ENCODE data around the gene TMEM117. TPM values are rescaled to one million over a fixed set of nuclear protein-coding genes. Genes with fewer than 3 reads are reported as not detected.
"Not testable (repeated sequence)": the region's sequence is repeated elsewhere in the genome, so short reads cannot be mapped to it uniquely, and the experiment has no call there.

TMEM117 gene
- total RNA-seq, 2 experiments from 2014 or later = 0.77 to 0.79 TPM

GRCh38 chr12:44026926-44027325 lies 191.0 kb downstream of the TMEM117 start:
- H3K4me3 Mint-ChIP-seq; H3K27me3 Mint-ChIP-seq; CTCF ChIA-PET; H3K36me3 Mint-ChIP-seq (ENCODE audit: low read depth); H3K4me1 Mint-ChIP-seq; H3K9me3 Mint-ChIP-seq; H3K27ac Mint-ChIP-seq; DNase-seq; POLR2A ChIA-PET: not testable (repeated sequence)

DNA sequence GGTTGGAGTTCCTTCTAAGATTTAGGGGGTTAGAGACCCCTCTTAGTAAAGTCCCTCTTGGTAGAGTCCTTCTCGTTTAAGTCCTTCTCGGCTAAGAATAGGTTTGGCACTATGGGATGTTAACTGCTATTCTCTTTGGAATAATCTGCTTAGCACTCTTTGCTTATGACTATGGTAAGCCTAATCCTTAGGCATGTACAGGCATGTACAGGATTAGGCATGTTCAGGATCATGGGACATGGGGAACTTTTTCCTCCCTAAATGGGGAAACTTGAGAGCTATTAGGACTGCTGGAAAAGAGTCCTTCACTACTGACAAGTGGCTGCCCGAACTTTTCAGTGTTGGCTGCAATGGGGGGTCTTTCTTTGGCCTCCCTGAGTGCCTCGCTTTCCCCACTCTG lies 193.3 kb downstream of the TMEM117 start:
- Mint-ChIP-seq H3K4me1 (no peaks in the 10 kb centered on the region), H3K9me3 (peaks cover 10% of the 10 kb centered on the region), H3K27me3 (no peaks in the 10 kb centered on the region), H3K4me3 (no peak overlapping the region), H3K27ac (no peak overlapping the region), H3K36me3 (ENCODE audit: low read depth) (no peaks in the 10 kb centered on the region)
- CTCF ChIA-PET = interaction anchor here (0.9 kb wide), 1 partner anchor 27 kb away, joined by 3 read pairs; no protein-coding TSS in a partner anchor
- POLR2A ChIA-PET = no interaction called here
- no peak for DNase-seq

DNA sequence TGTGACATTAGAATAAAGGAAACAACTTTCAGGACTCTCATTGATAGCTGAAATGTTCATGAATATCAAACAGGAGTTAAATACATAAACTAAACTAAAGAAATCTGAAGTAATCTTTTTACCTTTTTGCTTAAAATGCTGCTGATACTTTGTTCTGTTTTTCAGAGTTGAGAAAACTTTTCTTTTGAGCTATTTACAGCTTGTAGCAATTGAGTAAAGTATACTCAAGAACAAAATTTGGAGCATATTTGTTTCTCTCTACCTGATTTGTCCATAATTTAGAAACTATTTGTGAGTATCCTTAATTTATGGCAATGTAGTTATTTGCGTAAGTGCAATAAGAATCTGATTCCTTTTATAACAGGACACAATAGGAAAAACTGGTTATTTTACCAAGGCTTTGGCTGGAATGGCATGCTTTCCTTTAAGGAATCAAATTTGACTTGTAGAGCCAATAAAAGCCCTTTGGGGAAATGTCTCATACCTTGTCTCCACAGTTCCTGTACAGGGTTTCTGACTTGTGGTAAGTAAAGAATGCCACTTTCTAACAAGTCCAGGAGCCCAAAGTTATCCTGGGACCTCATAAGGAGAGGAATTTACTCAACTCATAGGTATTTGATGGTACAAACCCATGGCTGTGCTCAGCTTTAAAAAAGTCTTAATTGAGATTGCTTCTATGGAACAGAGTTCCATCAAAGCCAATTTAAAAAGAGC lies 195.7 kb downstream of the TMEM117 start:
- no peak for DNase-seq
- CTCF ChIA-PET = no interaction called here
- peaks cover 10% of the 10 kb centered on the region for H3K9me3 Mint-ChIP-seq
- H3K4me3 Mint-ChIP-seq = no peak overlapping the region
- H3K4me1 Mint-ChIP-seq = no peaks in the 10 kb centered on the region
- no peaks in the 10 kb centered on the region for H3K36me3 Mint-ChIP-seq (ENCODE audit: low read depth)
- H3K27me3 Mint-ChIP-seq = no peaks in the 10 kb centered on the region
- POLR2A ChIA-PET = no interaction called here
- no peak overlapping the region for H3K27ac Mint-ChIP-seq

GRCh38 chr12:44034906-44035305 lies 199.0 kb downstream of the TMEM117 start:
- Mint-ChIP-seq H3K9me3 (peaks cover 10% of the 10 kb centered on the region), H3K4me3 (no peak overlapping the region), H3K27ac (no peak overlapping the region), H3K27me3 (no peaks in the 10 kb centered on the region), H3K36me3 (ENCODE audit: low read depth) (no peaks in the 10 kb centered on the region), H3K4me1 (no peaks in the 10 kb centered on the region)
- POLR2A ChIA-PET = no interaction called here
- DNase-seq = no peak
- CTCF ChIA-PET = no interaction called here

DNA sequence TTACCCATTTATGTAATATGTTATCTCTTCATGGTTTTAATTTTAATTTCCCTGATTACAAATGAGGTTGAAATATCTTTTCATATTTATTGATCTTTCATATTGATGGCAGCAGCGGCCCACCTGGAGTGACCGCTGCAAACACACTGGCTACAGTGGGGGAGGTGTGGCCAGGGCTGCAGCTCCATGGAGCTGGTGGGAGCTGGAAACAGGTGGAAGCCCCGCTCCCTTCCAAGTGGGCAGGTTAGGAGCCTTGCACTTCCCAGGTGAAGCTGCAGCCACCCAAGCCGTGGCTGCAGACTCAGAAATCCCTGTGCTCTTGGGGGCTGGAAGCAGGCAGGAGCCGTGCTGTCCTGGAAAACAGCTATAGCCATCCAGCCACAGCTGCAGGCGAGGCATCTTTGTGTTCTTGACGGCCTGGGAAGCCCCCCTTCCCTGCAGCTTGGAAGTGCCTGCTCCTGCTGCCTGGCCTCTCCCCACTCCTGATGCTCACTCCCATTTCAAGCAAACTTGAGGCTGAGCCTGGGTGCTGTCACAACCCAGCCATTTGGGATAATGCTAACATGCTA lies 201.1 kb downstream of the TMEM117 start:
- H3K27me3 Mint-ChIP-seq = no peaks in the 10 kb centered on the region
- CTCF ChIA-PET = no interaction called here

DNA sequence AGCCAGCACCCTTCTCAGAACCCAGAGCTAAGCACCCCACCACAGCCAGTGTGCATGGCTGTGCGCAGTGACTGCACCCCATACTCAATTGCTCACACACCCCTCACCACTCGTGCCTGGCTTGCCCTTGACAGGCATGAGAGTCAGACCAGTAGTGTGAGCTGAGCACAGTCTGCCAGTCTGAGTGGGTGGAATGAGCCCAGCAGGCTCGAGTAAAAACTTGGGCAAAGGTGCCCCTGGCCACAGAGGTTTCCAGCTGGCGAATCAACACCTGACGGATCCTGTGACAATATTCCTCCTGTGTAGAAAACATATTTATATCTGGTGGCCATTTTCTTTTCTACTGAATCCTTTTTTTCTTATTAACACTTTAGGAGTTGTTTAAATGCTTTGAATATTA lies 202.5 kb downstream of the TMEM117 start:
- Mint-ChIP-seq H3K36me3 (ENCODE audit: low read depth) (no peaks in the 10 kb centered on the region), H3K27me3 (no peaks in the 10 kb centered on the region), H3K4me1 (no peaks in the 10 kb centered on the region), H3K27ac (no peak overlapping the region), H3K4me3 (no peak overlapping the region), H3K9me3 (no peaks in the 10 kb centered on the region)
- ChIA-PET POLR2A (no interaction called here), CTCF (no interaction called here)
- DNase-seq = no peak

More for the DNA sequence above, 201.1 kb downstream of the TMEM117 start:
- POLR2A ChIA-PET = no interaction called here
- no peaks in the 10 kb centered on the region for H3K4me1 Mint-ChIP-seq
- H3K36me3 Mint-ChIP-seq (ENCODE audit: low read depth) = no peaks in the 10 kb centered on the region
- no peak overlapping the region for H3K27ac Mint-ChIP-seq
- peaks cover 5% of the 10 kb centered on the region for H3K9me3 Mint-ChIP-seq
- DNase-seq = no peak
- no peak overlapping the region for H3K4me3 Mint-ChIP-seq

- POLR2A ChIA-PET; H3K27ac Mint-ChIP-seq; H3K9me3 Mint-ChIP-seq; H3K36me3 Mint-ChIP-seq (ENCODE audit: low read depth); H3K4me1 Mint-ChIP-seq; H3K27me3 Mint-ChIP-seq; DNase-seq; CTCF ChIA-PET; H3K4me3 Mint-ChIP-seq: not testable (repeated sequence)
These were observed 208.6 kb downstream of the TMEM117 start for GRCh38 chr12:44044491-44044890.

DNA sequence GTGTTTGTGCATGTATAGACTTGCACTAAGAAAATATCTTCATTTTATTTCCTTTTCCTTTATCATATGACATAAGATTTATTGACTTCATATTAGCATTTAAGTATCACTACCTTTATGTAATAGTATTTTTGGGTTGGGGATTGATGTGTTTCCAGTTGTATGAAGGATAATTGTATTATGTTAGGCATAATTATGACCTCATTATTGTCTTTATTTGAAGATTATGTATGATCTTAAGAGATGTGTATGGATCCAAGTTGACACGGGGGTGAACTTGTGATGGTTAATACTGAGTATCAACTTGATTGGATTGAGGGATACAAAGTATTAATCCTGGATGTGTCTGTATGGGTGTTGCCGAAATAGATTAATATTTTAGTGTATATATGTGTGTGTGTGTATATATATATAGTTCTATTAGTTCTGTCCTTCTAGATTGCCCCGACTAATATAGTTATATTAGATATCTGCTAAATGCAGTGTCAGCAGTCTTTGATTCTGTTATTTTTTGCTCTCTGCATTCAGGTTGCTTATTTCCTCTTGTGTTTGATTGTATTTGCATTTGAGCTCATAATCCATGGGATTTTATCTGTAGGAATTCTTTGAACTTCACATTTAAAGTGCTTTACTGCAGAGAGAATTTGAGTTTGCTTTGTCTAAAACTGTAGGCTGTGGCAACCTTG lies 211.0 kb downstream of the TMEM117 start:
- DNase-seq = no peak
- CTCF ChIA-PET = no interaction called here
- no peak overlapping the region for H3K27ac Mint-ChIP-seq
- no peaks in the 10 kb centered on the region for H3K36me3 Mint-ChIP-seq (ENCODE audit: low read depth)
- no peaks in the 10 kb centered on the region for H3K9me3 Mint-ChIP-seq
- no peaks in the 10 kb centered on the region for H3K4me1 Mint-ChIP-seq
- no peaks in the 10 kb centered on the region for H3K27me3 Mint-ChIP-seq
- POLR2A ChIA-PET = no interaction called here
- no peak overlapping the region for H3K4me3 Mint-ChIP-seq

DNA sequence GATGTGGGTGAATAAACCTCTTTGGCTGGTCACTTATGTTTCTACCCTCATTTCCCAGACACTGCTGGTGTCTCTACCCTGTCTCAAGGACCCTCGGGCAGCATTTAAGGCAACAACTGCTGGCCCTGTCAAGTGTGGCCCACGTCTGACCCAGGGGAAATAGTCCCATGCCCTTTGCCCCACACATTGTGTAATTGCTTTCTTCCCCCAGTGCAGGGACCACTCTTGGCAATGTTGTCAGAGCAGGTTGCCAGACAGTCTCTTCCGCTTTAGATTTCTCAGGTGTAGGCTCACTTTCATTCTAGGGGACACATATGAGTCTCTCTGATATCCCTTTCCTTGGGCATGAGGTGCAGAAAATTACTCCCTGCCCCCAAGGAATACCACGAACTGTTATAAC lies 216.7 kb downstream of the TMEM117 start:
- CTCF ChIA-PET = no interaction called here
- Mint-ChIP-seq H3K27me3 (no peaks in the 10 kb centered on the region), H3K4me1 (no peaks in the 10 kb centered on the region), H3K27ac (no peak overlapping the region), H3K4me3 (no peak overlapping the region), H3K36me3 (ENCODE audit: low read depth) (no peaks in the 10 kb centered on the region), H3K9me3 (no peaks in the 10 kb centered on the region)
- DNase-seq = no peak
- POLR2A ChIA-PET = no interaction called here

DNA sequence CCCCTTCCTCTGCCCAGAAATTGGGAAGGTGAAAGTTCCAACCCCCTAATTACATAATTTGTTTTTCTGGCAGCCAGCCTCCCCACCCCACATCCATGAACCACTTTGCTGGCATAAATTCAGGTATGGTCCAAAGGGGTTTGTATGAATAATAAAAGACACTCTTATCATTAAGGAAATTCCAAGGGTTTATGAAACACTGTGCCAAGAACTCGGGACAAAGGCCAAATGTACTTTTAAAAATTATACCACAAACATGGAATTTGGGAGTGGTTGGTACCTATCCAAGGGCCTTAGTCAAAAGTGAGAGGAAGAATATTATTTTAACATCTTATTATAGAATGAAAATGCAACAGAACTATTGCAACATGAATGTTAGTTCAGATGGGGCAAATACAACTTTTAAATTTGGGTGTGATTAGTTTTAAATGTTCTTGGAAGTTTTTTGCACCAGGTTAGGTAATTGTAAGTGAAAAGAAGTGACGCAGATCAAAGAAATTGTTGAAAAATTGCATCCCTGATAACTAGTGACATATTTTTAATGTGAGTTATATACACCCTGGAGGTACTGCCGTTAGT lies 217.8 kb downstream of the TMEM117 start:
- POLR2A ChIA-PET = no interaction called here
- Mint-ChIP-seq H3K4me1 (no peaks in the 10 kb centered on the region), H3K4me3 (no peak overlapping the region)

GRCh38 chr12:44054281-44054680 lies 218.4 kb downstream of the TMEM117 start:
- no peaks in the 10 kb centered on the region for H3K9me3 Mint-ChIP-seq
- H3K4me1 Mint-ChIP-seq = no peaks in the 10 kb centered on the region
- DNase-seq = no peak
- no peak overlapping the region for H3K4me3 Mint-ChIP-seq
- no peak overlapping the region for H3K27ac Mint-ChIP-seq
- ChIA-PET CTCF (no interaction called here), POLR2A (no interaction called here)
- no peaks in the 10 kb centered on the region for H3K27me3 Mint-ChIP-seq
- H3K36me3 Mint-ChIP-seq (ENCODE audit: low read depth) = no peaks in the 10 kb centered on the region

More for the DNA sequence above, 217.8 kb downstream of the TMEM117 start:
- Mint-ChIP-seq H3K27ac (no peak overlapping the region), H3K27me3 (no peaks in the 10 kb centered on the region), H3K36me3 (ENCODE audit: low read depth) (no peaks in the 10 kb centered on the region), H3K9me3 (no peaks in the 10 kb centered on the region)
- no peak for DNase-seq
- CTCF ChIA-PET = no interaction called here

DNA sequence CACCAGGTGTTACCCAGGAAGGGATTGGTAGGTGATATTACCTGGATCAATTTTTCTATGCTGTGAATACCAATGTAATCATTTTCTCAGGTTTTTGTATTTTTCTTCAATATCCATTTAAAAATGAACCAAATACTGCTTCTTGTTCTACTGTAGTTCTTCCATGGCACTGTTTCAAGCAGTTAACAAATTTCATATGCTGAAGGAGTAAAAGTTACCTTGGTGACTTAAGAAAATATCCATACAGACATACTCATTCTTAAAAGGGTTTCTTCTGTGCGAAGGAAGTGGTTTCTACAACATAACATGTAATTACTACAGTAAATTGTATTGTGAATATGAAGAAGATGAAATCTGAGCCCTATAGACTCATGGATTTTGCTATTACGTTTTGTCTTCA lies 222.5 kb downstream of the TMEM117 start:
- no peaks in the 10 kb centered on the region for H3K4me1 Mint-ChIP-seq
- H3K4me3 Mint-ChIP-seq = no peak overlapping the region
- ChIA-PET POLR2A (no interaction called here), CTCF (no interaction called here)
- no peak overlapping the region for H3K27ac Mint-ChIP-seq
- DNase-seq = no peak
- no peaks in the 10 kb centered on the region for H3K9me3 Mint-ChIP-seq
- no peaks in the 10 kb centered on the region for H3K27me3 Mint-ChIP-seq
- H3K36me3 Mint-ChIP-seq (ENCODE audit: low read depth) = no peaks in the 10 kb centered on the region

DNA sequence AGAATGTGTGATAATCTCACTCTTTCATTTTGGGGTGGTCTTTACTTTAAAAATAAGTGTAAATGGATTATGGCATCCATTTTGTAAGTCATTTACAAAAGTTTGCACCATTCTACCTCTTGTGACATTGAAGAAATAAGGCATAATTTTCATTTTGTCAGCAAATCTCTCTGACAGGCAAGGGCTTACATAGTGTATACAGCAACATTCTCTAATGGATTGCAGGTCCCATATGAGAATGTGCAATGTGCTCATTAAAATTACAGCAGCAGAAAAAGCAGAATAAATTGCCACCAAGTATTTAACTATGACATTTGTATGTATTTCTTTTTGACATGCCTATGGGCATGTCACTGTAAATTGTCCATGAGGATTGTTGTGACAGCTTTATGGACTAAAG lies 223.6 kb downstream of the TMEM117 start:
- Mint-ChIP-seq H3K27ac (no peak overlapping the region), H3K36me3 (ENCODE audit: low read depth) (no peaks in the 10 kb centered on the region), H3K4me3 (no peak overlapping the region), H3K27me3 (no peaks in the 10 kb centered on the region), H3K9me3 (no peaks in the 10 kb centered on the region), H3K4me1 (no peaks in the 10 kb centered on the region)
- ChIA-PET CTCF (no interaction called here), POLR2A (no interaction called here)
- no peak for DNase-seq

Measured in activated CD4-positive, alpha-beta T cell treated with anti-CD3 and anti-CD28 coated beads, Interleukin-2, amount 10 ng/mL, durations not matched to agents 7 days and 5 days (primary cell).